Stimulated activated CD8-positive, alpha-beta memory T cell treated with anti-CD3 and anti-CD28 coated beads, Interleukin-7, amount 100 ng/mL, for 24 hours (primary cell): ENCODE data around the gene TNFAIP8L1.

ENCODE experiments used
- DNase-seq: peaks from one replicate; pipeline ENCODE4 v3.0.0-alpha.2; 2020; ENCODE audit warnings: low read depth

The TNFAIP8L1 gene

GRCh38 chr19:4650159-4650558 is 10.8 kb downstream of the TNFAIP8L1 start:
- no peak for DNase-seq

- no peak for DNase-seq
Measured at GRCh38 chr19:4652075-4652474, 12.8 kb downstream of the TNFAIP8L1 start.

- no peak for DNase-seq
Measured at GRCh38 chr19:4653793-4654436, 14.6 kb downstream of the TNFAIP8L1 start.

GRCh38 chr19:4654437-4655361 is 15.4 kb downstream of the TNFAIP8L1 start:
- no peak for DNase-seq

GRCh38 chr19:4656102-4656501 is 16.8 kb downstream of the TNFAIP8L1 start:
- no peak for DNase-seq

GRCh38 chr19:4657262-4657661 is 17.9 kb downstream of the TNFAIP8L1 start:
- DNase-seq, result no peak

GRCh38 chr19:4657835-4658234 is 18.5 kb downstream of the TNFAIP8L1 start:
- DNase-seq, result no peak

- DNase-seq, result no peak
Measured at GRCh38 chr19:4660181-4660791, 21.0 kb downstream of the TNFAIP8L1 start.

GRCh38 chr19:4660993-4661392 is 21.7 kb downstream of the TNFAIP8L1 start:
- no peak for DNase-seq

GRCh38 chr19:4662020-4662695 is 22.8 kb downstream of the TNFAIP8L1 start:
- DNase-seq, result no peak

GRCh38 chr19:4662812-4663211 is 23.5 kb downstream of the TNFAIP8L1 start:
- DNase-seq, result no peak

GRCh38 chr19:4664642-4665041 is 25.3 kb downstream of the TNFAIP8L1 start:
- no peak for DNase-seq

- DNase-seq, result peak; percentile 79
Measured at GRCh38 chr19:4669723-4670480, 30.6 kb downstream of the TNFAIP8L1 start, which contains the start of gene MYDGF. Gene MYDGF (minus strand): TSS chr19:4670342. CDS start chr19:4670334, 8 bp downstream.

GRCh38 chr19:4671185-4671851 is 32.0 kb downstream of the TNFAIP8L1 start:
- DNase-seq, result no peak

- no peak for DNase-seq
Measured at GRCh38 chr19:4673216-4673615, 33.9 kb downstream of the TNFAIP8L1 start.

GRCh38 chr19:4673726-4674125 is 34.4 kb downstream of the TNFAIP8L1 start:
- no peak for DNase-seq

GRCh38 chr19:4675346-4675745 is 36.0 kb downstream of the TNFAIP8L1 start:
- DNase-seq, result no peak

GRCh38 chr19:4676955-4677731 is 37.8 kb downstream of the TNFAIP8L1 start:
- DNase-seq, result no peak

- DNase-seq, result no peak
Measured at GRCh38 chr19:4678881-4679790, 39.8 kb downstream of the TNFAIP8L1 start.
